H1 (cell line): Measurements from ENCODE around the gene USP35. TPM values are rescaled to one million over a fixed set of nuclear protein-coding genes. Genes with fewer than 3 reads are reported as not detected.

Experiments
- CTCF ChIA-PET: fragments of 300-600 bp; sonication (Branson Sonifier 250); formaldehyde crosslinking; loops from one replicate; lab custom pipeline; 2021; ENCODE audit not compliant: partially characterized antibody; lab: Charles Lee
- POLR2A ChIA-PET: fragments of 300-600 bp; sonication (Branson Sonifier 250); formaldehyde crosslinking; loops from one replicate; lab custom pipeline; 2021; ENCODE audit warnings: inconsistent platforms; ENCODE audit not compliant: partially characterized antibody; lab: Charles Lee
- DNase-seq, 2 experiments: peaks; one replicate each; pipeline versions ENCODE4 v3.0.0 to v3.0.0-alpha.2; 2010 to 2022; ENCODE audit warnings: low spot score in 2 of 2, low read depth in 1 of 2, mixed read lengths in 1 of 2
- FAIRE-seq: peaks from 2 replicates; lab custom pipeline; 2011; peaks lifted over from hg19 to GRCh38; lab: Jason Lieb, UNC
- H2AFZ ChIP-seq: 2 replicates; pipeline ENCODE4 v1.8.1; 2012; ENCODE audit warnings: low read length, inconsistent platforms
- H2AK5ac ChIP-seq: 2 replicates; pipeline ENCODE4 v1.6.1; 2013; ENCODE audit warnings: low read depth, low read length
- H2BK120ac ChIP-seq: replicated peaks from 2 replicates; pipeline ENCODE3; 2013; ENCODE audit warnings: low read depth, low read length, inconsistent platforms
- H2BK12ac ChIP-seq: 2 replicates; pipeline ENCODE4 v1.6.1; 2013; ENCODE audit warnings: low read depth, low read length
- H2BK15ac ChIP-seq: 2 replicates; pipeline ENCODE4 v1.6.1; 2013; ENCODE audit warnings: low read length
- H2BK20ac ChIP-seq: 2 replicates; pipeline ENCODE4 v1.6.1; 2013; ENCODE audit warnings: low read length
- H2BK5ac ChIP-seq: 2 replicates; pipeline ENCODE4 v1.6.1; 2013; ENCODE audit warnings: low read depth, low read length
- H3K14ac ChIP-seq: 2 replicates; pipeline ENCODE4 v1.6.1; 2013; ENCODE audit warnings: inconsistent platforms; ENCODE audit not compliant: insufficient read length
- H3K18ac ChIP-seq: 2 replicates; pipeline ENCODE4 v1.6.1; 2013; ENCODE audit warnings: low read length; ENCODE audit errors: extremely low read depth
- H3K23ac ChIP-seq: 2 replicates; pipeline ENCODE4 v1.6.1; 2013; ENCODE audit warnings: inconsistent platforms; ENCODE audit not compliant: insufficient read length
- H3K23me2 ChIP-seq: 2 replicates; pipeline ENCODE4 v1.6.1; 2013; ENCODE audit warnings: low read depth, low read length
- H3K27ac ChIP-seq: 2 replicates; pipeline ENCODE4 v1.6.1; 2011; ENCODE audit warnings: low read depth, low read length, inconsistent platforms
- H3K27me3 ChIP-seq, 4 experiments: replicated peaks in 1 of 4; 1 replicate in 1 of 4; 2 replicates in 3 of 4; pipeline versions ENCODE4 v1.6.1 to v1.8.1; 2011 to 2013; ENCODE audit warnings: low read length in 3 of 4, mild to moderate bottlenecking in 3 of 4, inconsistent platforms in 2 of 4, mixed read lengths in 2 of 4, moderate library complexity in 1 of 4; ENCODE audit not compliant: control insufficient read depth in 3 of 4, insufficient read depth in 3 of 4; ENCODE audit errors: extremely low read depth in 1 of 4
- H3K36me3 ChIP-seq, 4 experiments: 2 replicates each; pipeline versions ENCODE4 v1.6.1 to v1.8.1; 2011 to 2013; ENCODE audit warnings: mild to moderate bottlenecking in 4 of 4, low read length in 3 of 4, moderate library complexity in 2 of 4, control low read depth in 1 of 4, inconsistent platforms in 1 of 4; ENCODE audit not compliant: insufficient read depth in 4 of 4, control insufficient read depth in 2 of 4
- H3K4ac ChIP-seq: replicated peaks from 2 replicates; pipeline ENCODE3; 2013; ENCODE audit warnings: low read length, low read depth, mixed read lengths, inconsistent platforms; ENCODE audit not compliant: insufficient read length
- H3K4me1 ChIP-seq, 4 experiments: replicated peaks in 1 of 4; 1 replicate in 1 of 4; 2 replicates in 3 of 4; pipeline versions ENCODE4 v1.6.1 to v1.8.1; 2011 to 2013; ENCODE audit warnings: low read length in 3 of 4, inconsistent platforms in 2 of 4, mixed read lengths in 1 of 4; ENCODE audit not compliant: insufficient read depth in 4 of 4, control insufficient read depth in 3 of 4
- H3K4me2 ChIP-seq, 2 experiments: 2 replicates each; pipeline versions ENCODE4 v1.6.1 to v1.8.1; 2011 to 2013; ENCODE audit warnings: low read depth in 2 of 2, low read length in 2 of 2, control low read depth in 1 of 2, inconsistent platforms in 1 of 2, mild to moderate bottlenecking in 1 of 2; ENCODE audit not compliant: insufficient read depth in 1 of 2
- H3K4me3 ChIP-seq, 4 experiments: fragments of 200-600, 300-600 bp in 1 of 4; sonication (generic), shearing (Covaris generic), sonication (Bioruptor Twin) in 1 of 4; 2 replicates each; pipeline versions ENCODE4 v1.5.1 to v1.8.1; 2011 to 2016; ENCODE audit warnings: low read length in 4 of 4, low read depth in 3 of 4, control low read depth in 2 of 4, inconsistent platforms in 2 of 4, mild to moderate bottlenecking in 2 of 4, mixed read lengths in 1 of 4, moderate library complexity in 1 of 4; ENCODE audit not compliant: insufficient read depth in 2 of 4; ENCODE audit errors: extremely low read depth in 1 of 4
- H3K56ac ChIP-seq: replicated peaks from 2 replicates; pipeline ENCODE3; 2013; ENCODE audit warnings: low read depth, mild to moderate bottlenecking, mixed read lengths, low read length, inconsistent platforms; ENCODE audit not compliant: insufficient read length
- H3K79me1 ChIP-seq: 2 replicates; pipeline ENCODE4 v1.6.1; 2013; ENCODE audit warnings: low read depth, low read length, control low read depth
- H3K79me2 ChIP-seq, 2 experiments: 2 replicates each; pipeline versions ENCODE4 v1.6.1 to v1.8.1; 2012 to 2013; ENCODE audit warnings: low read length in 2 of 2, mild to moderate bottlenecking in 2 of 2, inconsistent platforms in 1 of 2; ENCODE audit not compliant: insufficient read depth in 2 of 2, control insufficient read depth in 1 of 2
- H3K9ac ChIP-seq, 4 experiments: replicated peaks in 1 of 4; 1 replicate in 1 of 4; 2 replicates in 3 of 4; pipeline versions ENCODE4 v1.6.1 to v1.8.1; 2011 to 2013; ENCODE audit warnings: low read depth in 3 of 4, low read length in 3 of 4, control low read depth in 2 of 4, mild to moderate bottlenecking in 2 of 4, moderate library complexity in 2 of 4, inconsistent platforms in 1 of 4; ENCODE audit errors: extremely low read depth in 1 of 4
- H3K9me3 ChIP-seq, 2 experiments: 2 replicates each; pipeline versions ENCODE4 v1.6.1 to v1.8.1; 2012 to 2013; ENCODE audit warnings: mild to moderate bottlenecking in 2 of 2, moderate library complexity in 2 of 2, control low read depth in 1 of 2, inconsistent platforms in 1 of 2, low read depth in 1 of 2, low read length in 1 of 2, mixed read lengths in 1 of 2; ENCODE audit not compliant: insufficient read depth in 2 of 2
- H4K20me1 ChIP-seq, 2 experiments: replicated peaks in 1 of 2; 2 replicates each; pipeline versions ENCODE3 to v1.8.1; 2011 to 2013; ENCODE audit warnings: inconsistent platforms in 2 of 2, low read length in 2 of 2, mild to moderate bottlenecking in 1 of 2; ENCODE audit not compliant: insufficient read depth in 2 of 2, control insufficient read depth in 1 of 2
- H4K5ac ChIP-seq: 2 replicates; pipeline ENCODE4 v1.6.1; 2013; ENCODE audit warnings: low read length, low read depth, mixed read lengths, inconsistent platforms; ENCODE audit not compliant: insufficient read length
- H4K8ac ChIP-seq: 2 replicates; pipeline ENCODE4 v1.8.0; 2013; ENCODE audit warnings: mild to moderate bottlenecking, moderate library complexity, low read length, inconsistent platforms; ENCODE audit not compliant: insufficient read depth; ENCODE audit errors: extremely low read depth
- H4K91ac ChIP-seq: replicated peaks from 2 replicates; pipeline ENCODE3; 2013; ENCODE audit warnings: low read length, mixed read lengths, inconsistent platforms; ENCODE audit not compliant: insufficient read length
- CHD2 ChIP-seq: IDR thresholded peaks from 2 replicates; pipeline ENCODE4 v1.6.1; 2012; ENCODE audit warnings: low read length, improper control_type of control experiment
- EP300 ChIP-seq, 2 experiments: IDR thresholded peaks; 1 replicate in 1 of 2; 2 replicates in 1 of 2; pipeline ENCODE4 v1.6.1; 2011 to 2012; ENCODE audit warnings: low read depth in 2 of 2, low read length in 2 of 2, mild to moderate bottlenecking in 2 of 2, borderline replicate concordance in 1 of 2, inconsistent platforms in 1 of 2, moderate library complexity in 1 of 2
- FOSL1 ChIP-seq: IDR thresholded peaks from 2 replicates; pipeline ENCODE4 v1.6.1; 2011; ENCODE audit warnings: mild to moderate bottlenecking, low read depth, low read length, moderate library complexity; ENCODE audit not compliant: insufficient read depth
- JUND ChIP-seq: IDR thresholded peaks from 2 replicates; pipeline ENCODE4 v1.6.1; 2011; ENCODE audit warnings: mild to moderate bottlenecking, improper control_type of control experiment, low read length
- KDM4A ChIP-seq: IDR thresholded peaks from one replicate; pipeline ENCODE4 v1.7.1; 2012; ENCODE audit warnings: low read depth, mild to moderate bottlenecking, moderate library complexity, low read length, inconsistent platforms; ENCODE audit not compliant: severe bottlenecking
- MAFK ChIP-seq: IDR thresholded peaks from 2 replicates; pipeline ENCODE4 v1.6.1; 2012; ENCODE audit warnings: low read depth, mild to moderate bottlenecking, improper control_type of control experiment, low read length
- POLR2AphosphoS5 ChIP-seq: IDR thresholded peaks from 2 replicates; pipeline ENCODE4 v1.6.1; 2011; ENCODE audit warnings: low read depth, low read length
- RBBP5 ChIP-seq: IDR thresholded peaks from 2 replicates; pipeline ENCODE4 v1.7.1; 2012; ENCODE audit warnings: low read depth, mild to moderate bottlenecking, inconsistent platforms, low read length, moderate library complexity, borderline replicate concordance
- RNF2 ChIP-seq: fragments of 200-900, 300-1000 bp; sonication (generic); IDR thresholded peaks from 2 replicates; pipeline ENCODE4 v1.7.1; 2016; ENCODE audit warnings: borderline replicate concordance, low read depth, mild to moderate bottlenecking, antibody characterized with exemption, low read length; ENCODE audit not compliant: poor library complexity, severe bottlenecking; ENCODE audit errors: missing control alignments
- SP1 ChIP-seq: IDR thresholded peaks from 2 replicates; pipeline ENCODE4 v1.6.1; 2011; ENCODE audit warnings: low read depth, low read length
- SP4 ChIP-seq: IDR thresholded peaks from 2 replicates; pipeline ENCODE4 v1.6.1; 2012; ENCODE audit warnings: low read length, inconsistent platforms
- YY1 ChIP-seq: IDR thresholded peaks from 2 replicates; pipeline ENCODE4 v1.6.1; 2011; ENCODE audit warnings: low read depth, mild to moderate bottlenecking, low read length
- WGBS, 2 experiments: shearing (Covaris generic) in 1 of 2; methylation state at CpG; one replicate each; pipeline versions ENCODE4 v1.1.6 to v1.1.7; 2013 to 2015; ENCODE audit warnings: low lambda C conversion rate in 2 of 2, mixed read lengths in 2 of 2, inconsistent platforms in 1 of 2, low coverage in 1 of 2, missing lambda C conversion rate in 1 of 2; ENCODE audit not compliant: insufficient replicate concordance in 2 of 2, insufficient coverage in 1 of 2, insufficient read length in 1 of 2; ENCODE audit errors: extremely low coverage in 1 of 2, missing lambda C conversion rate in 1 of 2; 5-methylcytosine and 5-hydroxymethylcytosine counted together
- polyA plus RNA-seq, 7 experiments: library from polyadenylated mRNA; depleted of rRNA in 3 of 7; stranded (reverse) in 5 of 7; unstranded in 2 of 7; fragments of >200 nt in 5 of 7; fragments of 200-250 nt in 2 of 7; gene quantifications; 1 replicate in 5 of 7; 2 replicates in 1 of 7; 4 replicates in 1 of 7; pipeline versions ENCODE4 v1.2.1 to v1.2.3, GENCODE V29; 2011 to 2013; ENCODE audit warnings: missing spikeins in 2 of 7, mixed read lengths in 2 of 7
- total RNA-seq: library from RNA; stranded (reverse); fragmentation: NEBNext Ultra II Directional; extraction: Animal tissue kit (Norgen Biotek cat#: 25700); gene quantifications from 2 replicates; pipeline ENCODE4 v1.2.1, GENCODE V29; 2021

USP35 gene
- total and polyA plus RNA-seq, 2 of the 8 experiments (the other 6 are each of a cell fraction or from before 2014, with no cell fraction given): 4.6 to 6.8 TPM

DNA sequence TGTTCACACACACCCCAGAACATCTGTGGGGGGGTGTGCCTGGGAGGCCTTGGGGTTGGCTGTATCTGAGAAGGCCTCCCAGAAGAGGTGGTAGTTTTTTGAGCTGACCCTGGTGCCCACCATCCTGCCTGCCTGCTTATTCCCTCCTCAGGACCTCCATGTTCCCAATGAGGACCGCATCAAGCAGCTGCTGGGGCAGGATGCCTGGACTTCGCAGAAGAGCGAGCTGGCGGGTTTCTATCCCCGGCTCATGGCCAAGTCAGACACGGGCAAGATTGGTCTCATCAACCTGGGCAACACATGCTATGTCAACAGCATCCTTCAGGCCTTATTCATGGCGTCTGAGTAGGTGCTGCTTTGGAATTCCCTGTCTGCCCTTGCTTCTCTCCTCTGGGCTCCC lies 17.0 kb downstream of the USP35 start:
- H2BK5ac ChIP-seq: no peak overlapping the region
- H3K4me2 ChIP-seq: no peak overlapping the region
- no peaks in the 10 kb centered on the region for H3K27me3 ChIP-seq
- H2BK20ac ChIP-seq: no peak overlapping the region
- H4K5ac ChIP-seq: no peak overlapping the region
- H3K79me2 ChIP-seq: no peaks in the 10 kb centered on the region
- no peak overlapping the region for H3K18ac ChIP-seq
- POLR2A ChIA-PET: interaction anchor here (1.5 to 2.2 kb wide), 2 partner anchors 11 to 16 kb away, joined by 4 to 8 read pairs; no protein-coding TSS in a partner anchor
- no peak overlapping the region for H4K8ac ChIP-seq
- no peak overlapping the region for H3K9ac ChIP-seq
- DNase-seq (no peak), FAIRE-seq (no peak)
- no peak overlapping the region for H3K4me3 ChIP-seq
- H3K79me1 ChIP-seq: no peaks in the 10 kb centered on the region
- no peak overlapping the region for H3K4ac ChIP-seq
- 89% methylated on average over 7 of the region's 7 CpGs; no CpG with 5 or more reads in 1 of the 2 experiments for WGBS, 2 experiments
- no peaks in the 10 kb centered on the region for H3K23me2 ChIP-seq
- H2AFZ ChIP-seq: no peak overlapping the region
- no peak overlapping the region for H4K91ac ChIP-seq
- no peak overlapping the region for H3K27ac ChIP-seq
- H4K20me1 ChIP-seq: peaks cover 0 to 6% of the 10 kb centered on the region in 2 experiments
- H3K9me3 ChIP-seq: no peaks in the 10 kb centered on the region
- CTCF ChIA-PET: interaction anchor here (0.8 to 2.7 kb wide), 4 partner anchors 16 to 359 kb away, joined by 3 to 7 read pairs (median 4); no protein-coding TSS in a partner anchor
- no peak overlapping the region for H2BK12ac ChIP-seq
- H3K56ac ChIP-seq: no peak overlapping the region
- no peaks in the 10 kb centered on the region; a peak in 1 of 7 replicates for H3K4me1 ChIP-seq
- H3K36me3 ChIP-seq: peaks cover 0 to 8% (median under 1%) of the 10 kb centered on the region in 4 experiments; a peak in 6 of 8 replicates
- no peak overlapping the region for H2BK120ac ChIP-seq
- no peak overlapping the region for H2BK15ac ChIP-seq
- H2AK5ac ChIP-seq: no peak overlapping the region
- H3K14ac ChIP-seq: no peak overlapping the region
- H3K23ac ChIP-seq: no peak overlapping the region
- no peak for TF ChIP-seq RBBP5
- TF ChIP-seq FOSL1: no peak
- no peak for TF ChIP-seq EP300 (IDR thresholded peaks at IDR 0.05; ENCODE audit: borderline replicate concordance in 1 of 2, low read depth in 2 of 2, low read length in 2 of 2)
- no peak for TF ChIP-seq MAFK
- TF ChIP-seq POLR2AphosphoS5: no peak
- TF ChIP-seq SP4: no peak
- TF ChIP-seq JUND: no peak
- TF ChIP-seq KDM4A: no peak
- TF ChIP-seq YY1: no peak
- no peak for TF ChIP-seq RNF2
- TF ChIP-seq SP1: no peak
- TF ChIP-seq CHD2: no peak
- TF ChIP-seq, all 59 proteins: peak for 0
